ENCODE data around the gene EEF1A2. TPM values are rescaled to one million over a fixed set of nuclear protein-coding genes. Genes with fewer than 3 reads are reported as not detected.

Gene EEF1A2
- total RNA-seq, 1 donor from 2014 or later, result 0.28 TPM

DNA sequence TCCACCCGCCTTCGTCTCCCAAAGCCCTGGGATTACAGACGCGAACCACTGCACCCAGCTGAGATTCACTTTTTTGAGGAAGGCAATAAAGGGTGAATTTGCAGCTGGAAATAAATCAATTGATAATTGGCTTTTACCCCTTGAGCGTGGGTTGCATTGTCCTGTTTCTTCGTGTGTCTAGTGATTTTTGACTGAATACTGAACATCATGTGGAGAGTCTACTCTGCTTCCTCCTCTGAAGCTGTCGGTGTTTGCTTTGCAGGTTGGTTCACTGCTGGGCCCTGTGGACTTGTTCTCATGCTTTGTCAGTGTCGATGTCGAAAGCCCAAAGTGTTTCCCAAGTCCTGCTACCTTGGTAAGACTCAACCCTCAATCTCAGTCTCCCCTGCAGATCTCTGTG, 5.8 kb upstream of the EEF1A2 start:
- H3K36me3 Mint-ChIP-seq (ENCODE audit: low read depth), result no peaks in the 10 kb centered on the region
- DNase-seq, result no peak
- H3K27ac Mint-ChIP-seq, result no peak overlapping the region
- intact Hi-C loops (cut with micrococcal nuclease), result no loop called here
- no peaks in the 10 kb centered on the region for H3K4me1 Mint-ChIP-seq
- H3K27me3 Mint-ChIP-seq, result peaks cover 21% of the 10 kb centered on the region
- H3K4me3 Mint-ChIP-seq, result no peak overlapping the region
- no peaks in the 10 kb centered on the region for H3K9me3 Mint-ChIP-seq

DNA sequence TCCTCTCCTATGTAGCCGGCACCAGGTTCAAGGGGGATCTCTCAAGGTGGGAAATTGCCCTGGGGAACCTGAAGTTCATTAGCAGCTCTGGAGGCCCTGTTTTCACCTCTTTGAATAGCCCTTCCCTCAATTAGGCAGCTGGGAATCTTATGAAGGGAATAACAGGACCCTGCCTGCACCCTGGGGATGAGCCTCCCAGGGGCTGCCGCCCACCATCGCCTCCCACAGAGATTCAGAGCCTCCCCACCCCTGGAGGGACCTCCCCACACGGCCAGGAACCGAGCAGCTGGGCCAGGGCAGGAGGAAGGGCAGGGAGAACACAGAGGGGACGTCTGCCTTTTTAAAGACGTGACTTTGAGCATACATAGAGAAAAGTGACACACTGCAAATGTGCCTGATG, 4.6 kb upstream of the EEF1A2 start:
- DNase-seq, result no peak
- intact Hi-C loops (cut with micrococcal nuclease), result no loop called here
- Mint-ChIP-seq H3K9me3 (no peaks in the 10 kb centered on the region), H3K27me3 (peaks cover 15% of the 10 kb centered on the region), H3K4me1 (no peaks in the 10 kb centered on the region), H3K36me3 (ENCODE audit: low read depth) (no peaks in the 10 kb centered on the region), H3K4me3 (no peak overlapping the region), H3K27ac (no peak overlapping the region)

DNA sequence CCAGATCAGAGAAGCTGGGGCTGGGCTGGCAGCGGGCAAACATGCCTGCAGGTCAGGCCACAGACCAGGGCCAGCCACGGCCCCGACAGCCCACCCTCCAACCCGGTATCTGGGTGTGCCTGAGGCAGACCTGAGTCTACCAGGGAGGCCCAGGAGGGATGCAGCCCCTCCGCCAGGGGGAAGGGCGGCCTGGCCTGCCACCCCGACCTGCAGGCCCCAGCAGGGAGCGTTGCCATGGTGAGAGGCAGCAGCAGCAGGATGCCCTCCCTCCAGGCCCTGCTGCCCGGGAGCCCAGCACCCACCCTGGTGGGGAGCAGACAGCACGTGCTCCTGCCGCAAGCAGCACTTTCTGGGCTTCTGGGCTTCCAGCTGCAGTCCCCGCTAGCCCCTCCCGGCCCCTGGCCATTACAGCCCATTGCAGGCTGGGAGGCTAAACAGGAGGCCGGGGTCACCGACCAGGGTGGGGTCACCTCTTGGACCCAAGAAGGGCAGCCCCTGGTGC, 3.8 kb upstream of the EEF1A2 start:
- no peak overlapping the region for H3K27ac Mint-ChIP-seq
- no peaks in the 10 kb centered on the region for H3K9me3 Mint-ChIP-seq
- H3K36me3 Mint-ChIP-seq (ENCODE audit: low read depth), result no peaks in the 10 kb centered on the region
- no peak overlapping the region for H3K4me3 Mint-ChIP-seq
- intact Hi-C loops (cut with micrococcal nuclease), result no loop called here
- H3K27me3 Mint-ChIP-seq, result peaks cover 19% of the 10 kb centered on the region
- DNase-seq, result no peak
- H3K4me1 Mint-ChIP-seq, result no peaks in the 10 kb centered on the region

DNA sequence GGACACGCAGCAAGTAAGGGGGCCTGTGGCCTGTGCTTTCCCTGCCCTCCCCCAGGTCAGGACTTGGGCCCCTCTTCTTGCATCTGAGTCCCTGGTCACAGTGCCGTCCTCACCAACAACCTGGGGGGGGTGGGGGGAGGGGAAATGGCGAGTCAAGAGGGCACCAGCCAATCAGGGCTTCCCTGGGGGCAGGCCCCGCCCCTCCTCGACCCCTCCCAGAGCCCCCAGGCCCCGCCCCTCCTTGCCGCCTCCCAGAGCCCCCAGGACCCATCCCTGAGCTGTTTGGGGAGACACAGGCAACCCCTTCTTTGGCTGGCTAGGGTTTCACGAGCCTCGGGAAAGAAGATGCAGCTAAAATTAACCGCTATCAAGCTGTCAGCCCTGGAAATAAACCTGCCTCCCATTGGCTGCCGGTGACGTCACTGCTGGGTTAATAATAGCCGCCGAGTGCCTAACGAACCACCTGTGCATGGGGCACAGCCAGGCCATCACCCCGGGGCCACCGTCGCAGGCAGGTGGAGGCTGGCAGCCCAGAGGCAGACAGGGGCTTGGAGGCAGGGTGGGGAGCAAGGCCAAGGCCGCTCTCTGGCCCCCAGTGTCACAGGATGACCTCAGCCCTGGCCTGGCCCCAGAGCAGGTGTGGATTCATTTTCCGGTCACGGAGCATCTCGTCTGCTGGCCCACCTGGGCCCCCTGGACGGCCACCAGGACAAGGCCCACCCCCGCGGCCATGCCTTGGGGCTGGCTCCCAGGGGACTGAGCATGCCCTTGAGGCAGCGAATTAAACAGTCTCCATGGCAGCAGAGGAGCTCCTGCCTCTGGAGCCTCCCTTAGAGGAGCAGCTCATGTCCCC, 3.2 kb upstream of the EEF1A2 start:
- H3K9me3 Mint-ChIP-seq, result no peaks in the 10 kb centered on the region
- DNase-seq, result no peak
- no peak overlapping the region for H3K27ac Mint-ChIP-seq
- H3K4me1 Mint-ChIP-seq, result no peaks in the 10 kb centered on the region
- H3K36me3 Mint-ChIP-seq (ENCODE audit: low read depth), result no peaks in the 10 kb centered on the region
- H3K4me3 Mint-ChIP-seq, result no peak overlapping the region
- intact Hi-C loops (cut with micrococcal nuclease), result no loop called here
- H3K27me3 Mint-ChIP-seq, result peaks cover 26% of the 10 kb centered on the region

DNA sequence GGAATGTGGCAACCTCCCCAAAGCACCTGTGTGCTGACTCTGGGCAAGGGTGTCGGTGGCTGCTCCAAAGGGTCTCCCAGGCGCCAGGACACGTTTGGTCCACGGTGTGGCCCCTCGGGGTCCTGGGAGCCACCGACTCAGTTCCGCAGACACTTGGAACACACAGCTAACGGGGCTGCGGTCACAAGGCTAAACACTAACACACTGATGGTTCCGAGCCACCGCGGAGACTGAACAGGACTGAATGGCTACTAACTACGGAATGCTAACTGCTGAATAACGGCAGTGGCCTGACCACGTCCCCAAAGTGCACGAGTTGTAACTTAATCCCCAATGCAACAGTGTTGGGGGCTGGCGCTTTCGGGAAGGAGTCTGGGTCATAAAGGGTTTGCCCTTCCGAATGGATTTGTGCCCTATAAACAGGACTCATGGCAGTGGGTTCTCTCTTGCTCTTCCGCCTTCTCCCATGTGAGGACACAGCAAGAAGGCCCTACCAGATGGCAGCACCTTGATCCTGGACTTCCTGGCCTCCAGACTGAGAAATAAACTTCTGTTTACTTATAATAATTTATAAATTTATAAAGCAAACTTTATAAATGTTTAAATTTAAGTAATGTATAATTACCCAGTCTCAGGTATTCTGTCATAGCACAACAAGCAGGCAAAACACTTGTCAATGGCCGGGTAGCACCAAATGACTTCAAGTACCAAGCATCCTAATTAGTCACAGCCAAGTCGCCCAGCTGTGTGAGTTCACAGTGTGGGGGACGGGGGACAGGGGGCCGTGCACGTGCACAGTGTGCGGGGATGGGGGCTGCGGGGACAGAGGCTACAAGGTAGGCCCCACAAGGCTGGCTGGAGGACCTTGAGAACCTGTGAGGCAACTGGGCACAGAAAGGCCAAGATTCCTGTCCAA, 2.3 kb upstream of the EEF1A2 start:
- H3K27me3 Mint-ChIP-seq, result peaks cover 31% of the 10 kb centered on the region
- no peak for DNase-seq
- no peaks in the 10 kb centered on the region for H3K36me3 Mint-ChIP-seq (ENCODE audit: low read depth)
- no peaks in the 10 kb centered on the region for H3K9me3 Mint-ChIP-seq
- H3K4me3 Mint-ChIP-seq, result peak overlapping the region; percentile 30
- H3K27ac Mint-ChIP-seq, result no peak overlapping the region
- intact Hi-C loops (cut with micrococcal nuclease), result no loop called here
- peaks cover 1% of the 10 kb centered on the region for H3K4me1 Mint-ChIP-seq

DNA sequence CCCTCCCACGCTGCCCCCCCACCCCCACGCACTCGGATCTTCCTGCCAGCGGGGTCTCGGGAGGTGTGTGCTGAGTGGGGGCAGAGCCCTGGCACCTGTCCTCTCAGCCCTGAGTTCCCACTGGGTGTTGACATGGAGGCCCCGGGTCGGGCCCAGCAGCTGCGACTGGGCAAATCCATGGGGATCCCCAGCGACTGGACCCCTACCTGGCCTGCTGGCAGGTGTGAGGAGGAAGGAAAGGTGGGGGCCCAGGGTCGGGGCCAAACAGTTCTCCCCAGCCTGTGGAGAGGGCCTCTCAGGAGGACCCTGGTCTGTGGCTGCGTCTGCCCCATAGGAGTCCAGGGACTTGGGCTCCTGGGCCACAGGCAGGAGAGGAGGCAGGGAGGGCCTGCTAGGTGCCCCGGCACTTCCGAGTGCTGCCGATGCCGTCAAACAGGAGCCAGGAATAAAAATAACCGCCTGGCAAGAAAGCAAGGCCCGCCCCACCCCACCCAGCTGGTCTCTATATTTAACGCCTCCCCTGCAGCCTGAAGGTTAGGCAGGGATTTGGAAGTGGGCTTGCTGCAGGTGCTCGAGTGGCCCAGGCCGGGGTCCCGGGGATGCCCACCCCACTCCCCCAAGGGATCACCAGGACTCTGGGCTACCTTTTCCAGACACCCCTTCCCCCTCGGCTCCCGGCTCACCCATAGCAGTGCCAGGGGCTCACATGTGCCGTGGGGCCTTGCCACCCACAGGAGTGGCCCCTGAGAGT, 1.4 kb upstream of the EEF1A2 start:
- Mint-ChIP-seq H3K27me3 (peaks cover 31% of the 10 kb centered on the region), H3K4me3 (peak overlapping the region; percentile 30), H3K36me3 (ENCODE audit: low read depth) (no peaks in the 10 kb centered on the region), H3K27ac (no peak overlapping the region), H3K9me3 (no peaks in the 10 kb centered on the region), H3K4me1 (peaks cover 2% of the 10 kb centered on the region)
- intact Hi-C loops (cut with micrococcal nuclease), result no loop called here
- DNase-seq, result no peak

DNA sequence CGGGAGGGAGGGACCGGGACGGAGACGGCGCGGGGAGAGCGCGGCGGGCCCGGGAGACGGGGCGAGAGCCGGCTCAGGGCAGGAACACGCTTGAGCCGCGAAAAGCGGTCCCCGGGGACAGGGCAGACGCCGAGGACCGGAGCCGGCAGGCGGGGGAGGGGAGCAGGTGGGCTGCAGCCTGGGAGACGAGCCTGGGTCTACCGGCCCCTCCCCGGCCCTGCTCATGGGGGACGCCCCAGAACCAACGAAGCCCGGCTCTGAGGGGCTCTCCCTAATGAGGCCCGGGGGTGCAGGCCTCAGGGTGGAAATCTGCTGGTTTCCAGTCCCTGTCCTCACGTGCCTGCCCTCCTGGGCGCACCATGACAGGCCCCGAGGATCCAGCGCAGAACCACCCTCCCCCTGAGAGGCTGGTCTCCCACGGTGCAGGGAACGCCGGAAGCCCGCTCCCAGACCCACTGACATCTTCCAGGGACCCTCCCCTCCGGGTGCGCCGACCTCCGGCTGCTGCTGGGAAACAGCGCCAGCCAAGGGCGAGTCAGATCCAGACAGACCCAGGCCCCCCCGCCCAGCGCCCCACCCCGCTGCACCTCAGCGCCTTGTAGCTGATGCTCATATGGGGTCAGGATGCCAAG, 571 bp upstream of the EEF1A2 start:
- no peaks in the 10 kb centered on the region for H3K36me3 Mint-ChIP-seq (ENCODE audit: low read depth)

DNA sequence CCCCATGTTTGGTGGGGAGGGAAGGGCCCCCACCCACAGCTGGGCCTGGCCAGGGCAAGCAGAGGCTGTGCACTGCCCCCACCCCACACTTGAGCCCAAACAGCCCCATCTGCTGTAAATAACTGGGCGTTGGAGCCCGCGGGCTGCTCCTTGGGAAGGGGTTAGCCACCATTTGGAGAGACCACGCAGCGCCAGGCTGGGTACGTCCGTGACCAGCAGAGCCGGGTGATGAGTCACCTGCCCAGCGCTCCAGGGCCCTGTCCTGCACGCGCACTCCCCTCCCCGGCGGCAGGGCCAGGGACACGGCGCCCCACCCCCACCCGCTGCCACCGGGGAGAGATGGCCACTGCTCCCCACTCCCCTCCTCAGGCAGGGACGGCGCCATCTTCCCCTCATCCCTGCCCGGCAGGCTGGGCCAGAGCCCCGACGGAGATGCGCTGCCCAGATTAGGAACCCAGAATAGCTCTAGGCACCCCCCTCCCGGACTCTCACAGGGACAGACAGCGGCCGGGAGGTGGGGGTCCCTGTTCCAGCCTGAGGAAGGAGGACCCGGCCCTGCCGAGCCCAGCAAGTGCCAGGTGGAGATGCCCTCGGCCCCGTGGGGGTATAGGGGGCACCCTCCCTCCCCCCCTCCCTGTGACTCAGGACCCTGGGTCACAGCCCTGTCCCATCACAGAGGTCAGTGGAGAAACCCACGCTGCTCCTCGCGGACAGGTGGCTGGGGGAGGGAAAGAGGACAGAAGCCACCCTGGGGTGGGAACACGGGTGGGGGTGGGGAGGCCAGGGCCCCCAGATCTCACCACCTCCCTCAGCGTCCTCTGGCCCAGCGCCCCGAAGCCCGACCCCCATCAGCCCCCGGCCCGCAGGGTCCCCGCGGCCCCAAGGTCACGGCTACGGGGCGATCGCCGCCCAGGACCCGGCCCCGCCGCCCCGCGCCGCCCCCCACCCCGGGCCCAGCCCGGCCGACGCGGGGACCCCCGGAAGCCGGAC, 642 bp downstream of the EEF1A2 start:
- H3K9me3 Mint-ChIP-seq, result no peaks in the 10 kb centered on the region
- peaks cover 25% of the 10 kb centered on the region for H3K27me3 Mint-ChIP-seq
- DNase-seq, result no peak
- peaks cover 2% of the 10 kb centered on the region for H3K4me1 Mint-ChIP-seq
- intact Hi-C loops (cut with micrococcal nuclease), result loop anchor here (2.0 to 5.0 kb wide), 2 partner anchors 23 to 56 kb away; partner anchors contain the start of gene PPDPF
- H3K36me3 Mint-ChIP-seq (ENCODE audit: low read depth), result no peaks in the 10 kb centered on the region
- peak overlapping the region; percentile 32 for H3K4me3 Mint-ChIP-seq
- no peak overlapping the region for H3K27ac Mint-ChIP-seq

More for the DNA sequence above, 571 bp upstream of the EEF1A2 start:
- no peak overlapping the region for H3K4me3 Mint-ChIP-seq
- H3K27ac Mint-ChIP-seq, result no peak overlapping the region
- no peaks in the 10 kb centered on the region for H3K9me3 Mint-ChIP-seq
- peaks cover 2% of the 10 kb centered on the region for H3K4me1 Mint-ChIP-seq
- intact Hi-C loops (cut with micrococcal nuclease), result loop anchor here (5.0 kb wide), 1 partner anchor 57 kb away; no protein-coding TSS in a partner anchor
- H3K27me3 Mint-ChIP-seq, result peaks cover 29% of the 10 kb centered on the region
- DNase-seq, result no peak

DNA sequence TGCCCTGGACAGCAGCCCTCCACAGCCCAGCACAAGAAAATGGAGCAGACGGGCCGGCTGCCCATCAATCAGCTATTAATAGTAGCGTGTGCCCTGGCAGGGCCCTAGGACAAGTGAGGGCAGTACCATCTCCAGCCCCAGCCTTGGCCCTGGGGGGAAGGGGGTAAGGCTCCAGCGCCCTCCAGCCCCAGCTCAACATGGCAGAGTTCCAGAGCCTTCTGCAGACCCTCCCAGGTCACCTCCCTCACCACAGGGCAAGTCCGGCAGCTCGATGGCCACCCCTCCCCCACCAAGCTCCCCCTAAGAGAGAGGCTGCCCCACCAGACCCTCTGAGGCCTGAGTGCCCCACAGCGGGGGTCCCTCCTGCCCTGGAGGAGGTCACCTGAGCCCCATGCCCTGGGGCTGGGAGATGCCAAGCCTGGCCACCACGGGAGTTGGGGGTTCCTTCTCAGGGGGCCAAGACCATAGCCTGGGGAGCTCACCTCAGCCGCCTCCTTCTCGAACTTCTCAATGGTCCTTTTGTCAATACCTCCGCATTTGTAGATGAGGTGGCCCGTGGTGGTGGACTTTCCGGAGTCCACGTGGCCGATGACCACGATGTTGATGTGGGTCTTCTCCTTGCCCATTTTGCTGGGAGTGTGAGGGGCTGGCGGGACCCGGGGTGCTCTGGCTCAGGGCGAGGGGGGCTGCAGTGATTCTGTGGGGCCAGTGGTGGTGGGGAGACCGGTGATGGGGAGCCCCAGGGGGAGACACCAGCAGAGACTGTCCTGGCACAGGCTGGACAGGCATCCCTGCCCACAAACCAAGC, 1.5 kb downstream of the EEF1A2 start:
- peaks cover 25% of the 10 kb centered on the region for H3K27me3 Mint-ChIP-seq
- peak overlapping the region; percentile 32 for H3K4me3 Mint-ChIP-seq
- intact Hi-C loops (cut with micrococcal nuclease), result loop anchor here (2.0 to 5.0 kb wide), 2 partner anchors 23 to 55 kb away; partner anchors contain the start of gene PPDPF
- H3K27ac Mint-ChIP-seq, result no peak overlapping the region
- no peak for DNase-seq
- no peaks in the 10 kb centered on the region for H3K36me3 Mint-ChIP-seq (ENCODE audit: low read depth)
- H3K9me3 Mint-ChIP-seq, result peaks cover 6% of the 10 kb centered on the region
- H3K4me1 Mint-ChIP-seq, result peaks cover 2% of the 10 kb centered on the region

DNA sequence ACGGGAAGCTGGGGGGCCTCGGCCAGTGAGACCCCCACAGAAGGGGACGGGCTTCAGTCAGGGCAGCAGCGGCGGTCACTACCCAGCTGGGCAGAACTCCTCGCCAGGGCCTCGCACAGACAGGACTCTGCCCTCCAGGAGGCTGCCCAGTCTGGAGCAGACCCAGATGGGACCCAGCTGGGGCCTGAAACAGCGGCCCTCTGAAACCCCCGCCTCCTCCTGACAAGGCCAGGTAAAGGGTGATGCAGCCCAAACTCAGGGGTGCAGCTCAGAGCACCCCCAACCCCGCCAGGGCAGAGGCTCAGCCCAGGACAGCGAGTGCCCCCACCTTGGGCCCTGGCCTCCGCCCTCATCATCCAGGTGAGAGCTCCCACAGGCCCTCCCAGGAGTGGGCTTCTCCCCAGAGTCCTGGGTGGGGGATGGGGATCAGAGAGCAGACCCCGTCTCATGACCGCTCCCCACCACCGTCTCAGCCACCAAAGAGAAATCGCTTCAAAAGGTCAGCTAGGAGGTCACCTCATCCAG, 2.2 kb downstream of the EEF1A2 start:
- Mint-ChIP-seq H3K4me1 (peaks cover 2% of the 10 kb centered on the region), H3K36me3 (ENCODE audit: low read depth) (no peaks in the 10 kb centered on the region), H3K4me3 (peak overlapping the region; percentile 64), H3K27ac (no peak overlapping the region), H3K27me3 (peaks cover 25% of the 10 kb centered on the region), H3K9me3 (peaks cover 10% of the 10 kb centered on the region)
- intact Hi-C loops (cut with micrococcal nuclease), result loop anchor here (2.0 to 5.0 kb wide), 2 partner anchors 24 to 54 kb away; partner anchors contain the start of gene PPDPF
- no peak for DNase-seq

All from activated CD4-positive, alpha-beta T cell treated with anti-CD3 and anti-CD28 coated beads, Interleukin-2, amount 10 ng/mL, durations not matched to agents 24 days and 14 days (primary cell).